Psoas muscle (tissue), 8 donors: ENCODE results near the gene STK17A. TPM values are rescaled to one million over a fixed set of nuclear protein-coding genes. Genes with fewer than 3 reads are reported as not detected.
"Not testable (repeated sequence)": the region's sequence is repeated elsewhere in the genome, so short reads cannot be mapped to it uniquely, and the experiment has no call there.

Experiments
- ATAC-seq, 4 donors: fragments of 200-7000 bp; cut with Tn5 transposase; one replicate each; pipeline ENCODE4 v1.9.1; 2020; ENCODE audit warnings: moderate library complexity in 3 of 4, mild to moderate bottlenecking in 2 of 4
- DNase-seq, 2 donors: peaks; one replicate each; pipeline ENCODE4 v3.0.0-alpha.2; 2020
- H3K27ac ChIP-seq: fragments of 200-600 bp; one replicate; pipeline ENCODE4 v1.8.0; 2022
- H3K27me3 ChIP-seq, 3 donors: fragments of 200-600 bp in 1 of 3; one replicate each; pipeline versions ENCODE4 v1.6.1 to v1.8.0; 2013 to 2022; ENCODE audit warnings: low read length in 2 of 3, mild to moderate bottlenecking in 2 of 3, moderate library complexity in 1 of 3; ENCODE audit not compliant: insufficient read depth in 3 of 3
- H3K36me3 ChIP-seq, 2 donors: fragments of 200-600 bp in 1 of 2; one replicate each; pipeline versions ENCODE4 v1.6.1 to v1.8.0; 2013 to 2022; ENCODE audit warnings: low read depth in 1 of 2, mild to moderate bottlenecking in 1 of 2, moderate library complexity in 1 of 2; ENCODE audit not compliant: insufficient read depth in 1 of 2
- H3K4me1 ChIP-seq: fragments of 200-600 bp; one replicate; pipeline ENCODE4 v1.8.0; 2022
- H3K4me3 ChIP-seq: fragments of 200-600 bp; one replicate; pipeline ENCODE4 v1.8.0; 2022; ENCODE audit warnings: mild to moderate bottlenecking
- H3K9me3 ChIP-seq: fragments of 200-600 bp; one replicate; pipeline ENCODE4 v1.8.0; 2022
- WGBS, 3 donors: extraction: QIAGEN DNeasy Blood & Tissue Kit; methylation state at CpG; one replicate each; pipeline versions ENCODE4 v1.1.6 to v1.1.7; 2013; 5-methylcytosine and 5-hydroxymethylcytosine counted together
- intact Hi-C, 2 donors: fragments of 100-400 bp; cut with DNase I; formaldehyde crosslinking; loops; one replicate each; pipeline versions ENCODE4 v1.11.0 to v1.14.2; 2022
- polyA plus RNA-seq, 3 donors: library from polyadenylated mRNA; stranded (reverse); fragments of 200-250 nt; gene quantifications; one replicate each; pipeline ENCODE4 v1.2.3, GENCODE V29; 2013
- total RNA-seq, 4 donors: library from RNA; stranded (reverse); fragmentation: NEBNext Ultra II Directional in 2 of 4; extraction: Animal tissue kit (Norgen Biotek cat#: 25700) in 2 of 4; gene quantifications; one replicate each; pipeline versions ENCODE4 v1.2.1 to v1.2.4, GENCODE V29; 2021 to 2023
- TF ChIP-seq, protein P1 (sequence below): fragments of 200-600 bp; IDR thresholded peaks from one replicate; pipeline ENCODE4 v1.8.0; 2022; ENCODE audit warnings: antibody characterized with exemption
- donor health status: healthy with polysubstance abuse.
- donor health status: DM: no; HTN: no; CAD: no; lungs with moderate emphysema.
- donor health status: Bipolar disorder and iron deficiency.
- donor health status: healthy.
- donor health status: DM: yes; HTN: yes; CAD: no.
- donor health status: DM: no; HTN: no; CAD: no.
- donor health status: DM: no; HTN: no; CAD: no.
- donor health status: DM: yes; HTN: yes; CAD: no.

STK17A gene
- total and polyA plus RNA-seq, 7 donors: 16.5 to 47.5 (median 21.4) TPM

DNA sequence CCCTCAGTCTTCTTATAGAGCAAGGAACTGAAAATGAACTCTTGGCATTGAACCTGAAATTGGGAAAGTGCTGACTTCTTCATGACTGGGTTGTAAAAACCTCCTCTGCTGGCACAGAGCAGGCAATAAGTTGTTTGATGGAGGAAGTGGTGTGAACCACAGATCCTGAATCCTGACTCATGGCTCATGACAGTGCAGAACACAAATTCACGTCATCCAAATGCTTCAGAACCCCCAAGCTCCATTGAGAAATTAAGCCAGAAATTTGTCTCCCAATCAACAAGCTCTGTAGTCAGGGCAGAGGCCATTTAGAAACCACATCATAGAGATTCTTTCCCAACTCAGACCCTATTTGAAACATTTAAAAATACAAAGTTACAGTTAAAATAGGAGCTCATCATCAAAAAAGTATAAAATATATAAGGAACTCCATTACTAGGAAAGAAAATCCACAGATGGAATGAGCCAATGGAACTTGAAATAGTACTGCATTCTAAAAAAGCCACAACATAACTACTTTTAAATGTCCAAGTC is 10.3 kb upstream of the STK17A start:
- 43 to 53% (median 48%) methylated on average over 1 of the region's 1 CpG for WGBS, 3 donors
- intact Hi-C loops: no loop called here
- Histone ChIP-seq H3K9me3 (no peaks in the 10 kb centered on the region), H3K4me1 (no peaks in the 10 kb centered on the region), H3K36me3 (no peaks in the 10 kb centered on the region), H3K27ac (no peak overlapping the region), H3K27me3 (no peaks in the 10 kb centered on the region), H3K4me3 (no peak overlapping the region)
- no peak for DNase-seq
- ATAC-seq: peak; percentile 56 to 75 (median 66)
- TF ChIP-seq, protein P1, sequence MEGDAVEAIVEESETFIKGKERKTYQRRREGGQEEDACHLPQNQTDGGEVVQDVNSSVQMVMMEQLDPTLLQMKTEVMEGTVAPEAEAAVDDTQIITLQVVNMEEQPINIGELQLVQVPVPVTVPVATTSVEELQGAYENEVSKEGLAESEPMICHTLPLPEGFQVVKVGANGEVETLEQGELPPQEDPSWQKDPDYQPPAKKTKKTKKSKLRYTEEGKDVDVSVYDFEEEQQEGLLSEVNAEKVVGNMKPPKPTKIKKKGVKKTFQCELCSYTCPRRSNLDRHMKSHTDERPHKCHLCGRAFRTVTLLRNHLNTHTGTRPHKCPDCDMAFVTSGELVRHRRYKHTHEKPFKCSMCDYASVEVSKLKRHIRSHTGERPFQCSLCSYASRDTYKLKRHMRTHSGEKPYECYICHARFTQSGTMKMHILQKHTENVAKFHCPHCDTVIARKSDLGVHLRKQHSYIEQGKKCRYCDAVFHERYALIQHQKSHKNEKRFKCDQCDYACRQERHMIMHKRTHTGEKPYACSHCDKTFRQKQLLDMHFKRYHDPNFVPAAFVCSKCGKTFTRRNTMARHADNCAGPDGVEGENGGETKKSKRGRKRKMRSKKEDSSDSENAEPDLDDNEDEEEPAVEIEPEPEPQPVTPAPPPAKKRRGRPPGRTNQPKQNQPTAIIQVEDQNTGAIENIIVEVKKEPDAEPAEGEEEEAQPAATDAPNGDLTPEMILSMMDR: no peak

DNA sequence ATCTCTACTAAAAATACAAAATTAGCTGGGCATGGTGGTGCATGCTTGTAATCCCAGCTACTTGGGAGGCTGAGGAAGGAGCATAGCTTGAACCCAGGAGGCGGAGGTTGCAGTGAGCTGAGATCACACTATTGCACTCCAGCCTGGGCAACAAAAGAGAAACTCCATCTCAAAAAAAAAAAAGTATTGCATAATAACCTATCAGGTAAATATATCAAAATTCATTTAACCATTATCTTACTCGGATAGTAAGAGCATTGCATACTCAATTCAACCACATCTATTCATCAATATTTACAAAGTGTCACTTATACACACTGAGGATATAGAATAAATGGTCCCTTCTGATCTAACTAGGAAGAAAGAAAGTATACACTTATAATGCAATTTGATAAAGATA is 9.1 kb upstream of the STK17A start:
- DNase-seq, H3K4me3 ChIP-seq, H3K9me3 ChIP-seq, H3K36me3 ChIP-seq, H3K4me1 ChIP-seq, H3K27ac ChIP-seq, H3K27me3 ChIP-seq, intact Hi-C loops, ATAC-seq: not testable (repeated sequence)
- 95 to 97% (median 95%) methylated on average over 2 of the region's 2 CpGs for WGBS, 3 donors

DNA sequence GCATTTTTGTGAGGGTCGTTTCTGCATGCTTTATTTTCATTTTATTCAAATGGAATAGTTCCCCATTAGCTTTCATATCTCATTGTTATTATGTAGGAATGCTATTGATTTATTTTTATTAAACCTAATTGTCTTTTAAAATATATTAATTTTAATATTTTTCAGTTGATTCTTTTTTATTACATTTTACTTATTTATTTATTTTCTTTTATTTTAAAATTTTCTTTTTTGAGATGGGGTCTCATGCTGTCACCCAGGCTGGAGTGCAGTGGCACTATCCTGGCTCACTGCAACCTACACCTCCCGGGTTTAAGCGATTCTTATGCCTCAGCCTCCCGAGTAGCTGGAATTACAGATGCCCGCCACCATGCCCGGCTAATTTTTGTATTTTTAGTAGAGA is 7.4 kb upstream of the STK17A start:
- H3K27me3 ChIP-seq: no peaks in the 10 kb centered on the region
- no peaks in the 10 kb centered on the region for H3K36me3 ChIP-seq
- no peak for ATAC-seq
- no peak for DNase-seq
- H3K4me3 ChIP-seq: no peak overlapping the region
- intact Hi-C loops: no loop called here
- no peaks in the 10 kb centered on the region for H3K4me1 ChIP-seq
- H3K27ac ChIP-seq: no peak overlapping the region
- TF ChIP-seq, protein P1: no peak
- WGBS, 3 donors: 86 to 90% (median 89%) methylated on average over 6 of the region's 6 CpGs
- H3K9me3 ChIP-seq: no peaks in the 10 kb centered on the region

DNA sequence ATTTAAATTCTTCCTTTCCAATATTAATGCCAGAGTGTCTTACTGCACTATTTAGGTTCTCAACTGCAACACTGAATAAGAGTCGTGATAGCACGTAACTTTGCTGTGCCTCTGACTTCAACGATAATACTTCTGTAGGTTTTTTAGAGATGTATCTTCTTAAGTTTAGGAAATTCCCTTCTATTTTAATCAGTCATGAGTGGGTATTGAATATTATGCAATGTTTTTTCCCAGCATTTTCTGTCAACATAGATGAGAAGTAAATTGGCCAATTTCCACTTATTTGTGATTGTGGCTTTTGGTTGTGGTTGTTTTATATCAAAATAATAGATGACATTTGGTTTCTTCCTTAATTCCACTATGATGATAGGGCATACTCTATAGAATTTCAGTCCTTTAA is 6.7 kb upstream of the STK17A start:
- H3K36me3 ChIP-seq: no peaks in the 10 kb centered on the region
- H3K27ac ChIP-seq: no peak overlapping the region
- no peaks in the 10 kb centered on the region for H3K9me3 ChIP-seq
- intact Hi-C loops: no loop called here
- H3K27me3 ChIP-seq: no peaks in the 10 kb centered on the region
- WGBS, 3 donors: 91 to 98% (median 94%) methylated on average over 3 of the region's 3 CpGs
- H3K4me3 ChIP-seq: no peak overlapping the region
- TF ChIP-seq, protein P1: no peak
- DNase-seq (no peak), ATAC-seq (no peak)
- no peaks in the 10 kb centered on the region for H3K4me1 ChIP-seq

DNA sequence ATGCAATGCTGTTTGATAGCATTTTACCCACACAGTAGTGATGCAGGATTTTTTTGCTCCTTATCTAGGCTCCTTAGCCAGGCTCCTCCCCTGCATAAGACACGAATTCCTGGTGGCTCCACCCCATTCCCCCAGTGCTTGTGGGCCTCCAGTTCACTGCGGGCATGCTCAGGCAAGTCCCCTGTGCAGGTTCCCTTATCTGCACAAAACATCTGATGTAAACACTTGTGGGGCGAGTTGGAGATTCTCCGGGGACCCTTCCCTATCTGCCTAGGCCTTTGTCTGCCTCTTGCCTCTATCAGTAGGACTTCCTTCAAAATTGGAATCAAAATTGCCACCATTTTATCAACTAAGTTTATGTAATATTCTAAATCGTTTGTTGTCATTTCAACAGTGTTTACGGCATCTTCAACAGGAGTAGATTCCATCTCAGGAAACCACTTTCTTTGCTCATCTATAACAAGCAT is 5.4 kb upstream of the STK17A start:
- no peak overlapping the region for H3K4me3 ChIP-seq
- H3K36me3 ChIP-seq: no peaks in the 10 kb centered on the region
- H3K4me1 ChIP-seq: no peaks in the 10 kb centered on the region
- H3K27ac ChIP-seq: no peak overlapping the region
- H3K27me3 ChIP-seq: no peaks in the 10 kb centered on the region
- DNase-seq (no peak), ATAC-seq (no peak)
- 70 to 76% (median 73%) methylated on average over 6 of the region's 6 CpGs for WGBS, 3 donors
- H3K9me3 ChIP-seq: no peaks in the 10 kb centered on the region
- TF ChIP-seq, protein P1: no peak
- intact Hi-C loops: no loop called here
